C4-2B (cell line): ENCODE data around the gene NECTIN1.

ENCODE experiments used
- CTCF ChIP-seq: fragments of 450-650 bp; conservative IDR thresholded peaks from 2 replicates; pipeline ENCODE4 v1.5.1; 2017; ENCODE audit warnings: mild to moderate bottlenecking
- ZFX ChIP-seq: fragments of 450-650 bp; IDR thresholded peaks from 2 replicates; pipeline ENCODE4 v1.6.1; 2017

- TF ChIP-seq CTCF (no peak), ZFX (no peak)
These were observed 40.6 kb downstream of the NECTIN1 start for GRCh38 chr11:119688356-119688755.
